ENCODE data around the gene MRPL14.
A peak's percentile ranks its signal among the peaks of the same experiment; 100 is the strongest.

The MRPL14 gene

GRCh38 chr6:44102527-44102926 lies 24.7 kb downstream of the MRPL14 start:
- DNase-seq = no peak
- Histone ChIP-seq H3K9ac (ENCODE audit: low read length) (no peak overlapping the region), H3K4me2 (ENCODE audit: low read depth, low read length) (no peak overlapping the region), H3K9me3 (replicated peaks; ENCODE audit: insufficient read depth, low read length) (no peaks in the 10 kb centered on the region), H4K20me1 (ENCODE audit: insufficient read depth, low read length) (no peaks in the 10 kb centered on the region), H3K4me3 (ENCODE audit: low read length) (no peak overlapping the region), H3F3A (ENCODE audit: insufficient read depth, low read length) (no peaks in the 10 kb centered on the region), H3K4me1 (ENCODE audit: low read length) (no peaks in the 10 kb centered on the region), H3K27ac (ENCODE audit: low read length) (no peak overlapping the region), H3K9me2 (replicated peaks; ENCODE audit: insufficient read depth, low read length) (no peaks in the 10 kb centered on the region), H3K27me3 (replicated peaks; ENCODE audit: insufficient read depth, low read length) (no peaks in the 10 kb centered on the region), H3K79me2 (ENCODE audit: low read length) (no peaks in the 10 kb centered on the region), H2AFZ (ENCODE audit: low read length) (no peak overlapping the region), H3K36me3 (replicated peaks; ENCODE audit: insufficient read depth, low read length) (no peaks in the 10 kb centered on the region)
- TF ChIP-seq, protein P1, sequence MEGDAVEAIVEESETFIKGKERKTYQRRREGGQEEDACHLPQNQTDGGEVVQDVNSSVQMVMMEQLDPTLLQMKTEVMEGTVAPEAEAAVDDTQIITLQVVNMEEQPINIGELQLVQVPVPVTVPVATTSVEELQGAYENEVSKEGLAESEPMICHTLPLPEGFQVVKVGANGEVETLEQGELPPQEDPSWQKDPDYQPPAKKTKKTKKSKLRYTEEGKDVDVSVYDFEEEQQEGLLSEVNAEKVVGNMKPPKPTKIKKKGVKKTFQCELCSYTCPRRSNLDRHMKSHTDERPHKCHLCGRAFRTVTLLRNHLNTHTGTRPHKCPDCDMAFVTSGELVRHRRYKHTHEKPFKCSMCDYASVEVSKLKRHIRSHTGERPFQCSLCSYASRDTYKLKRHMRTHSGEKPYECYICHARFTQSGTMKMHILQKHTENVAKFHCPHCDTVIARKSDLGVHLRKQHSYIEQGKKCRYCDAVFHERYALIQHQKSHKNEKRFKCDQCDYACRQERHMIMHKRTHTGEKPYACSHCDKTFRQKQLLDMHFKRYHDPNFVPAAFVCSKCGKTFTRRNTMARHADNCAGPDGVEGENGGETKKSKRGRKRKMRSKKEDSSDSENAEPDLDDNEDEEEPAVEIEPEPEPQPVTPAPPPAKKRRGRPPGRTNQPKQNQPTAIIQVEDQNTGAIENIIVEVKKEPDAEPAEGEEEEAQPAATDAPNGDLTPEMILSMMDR (IDR thresholded peaks at IDR 0.05; ENCODE audit: low read length) = no peak
- TF ChIP-seq EZH2 (optimal IDR thresholded peaks at IDR 0.05; ENCODE audit: low read depth, low read length) = no peak
- no peak for TF ChIP-seq EZH2phosphoT487 (IDR thresholded peaks at IDR 0.05; ENCODE audit: low read length)

DNA sequence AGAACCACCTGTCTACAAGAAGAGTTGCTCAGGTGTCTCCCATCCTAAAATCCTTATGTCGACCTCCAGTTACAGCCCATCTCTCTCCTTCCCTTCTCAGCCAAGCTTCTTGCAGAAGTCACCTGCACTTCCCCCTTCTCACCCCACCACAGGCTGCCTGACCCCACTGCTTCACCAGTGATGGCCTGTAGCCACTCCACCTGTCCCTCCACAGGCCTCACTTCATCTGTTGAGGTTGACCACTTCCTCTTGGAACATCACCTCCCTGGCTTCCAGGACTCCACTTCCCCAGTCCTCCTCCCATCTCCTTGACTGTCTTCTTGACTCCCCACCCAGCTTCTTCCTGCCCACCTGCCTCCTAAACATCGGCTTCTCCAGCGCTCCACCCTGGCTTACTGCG lies 25.4 kb downstream of the MRPL14 start:
- H3K4me1 ChIP-seq (ENCODE audit: low read length) = no peaks in the 10 kb centered on the region
- TF ChIP-seq, protein P1 (IDR thresholded peaks at IDR 0.05; ENCODE audit: low read length) = no peak
- TF ChIP-seq EZH2phosphoT487 (IDR thresholded peaks at IDR 0.05; ENCODE audit: low read length) (no peak), EZH2 (optimal IDR thresholded peaks at IDR 0.05; ENCODE audit: low read depth, low read length) (no peak)
- H3K36me3 ChIP-seq (replicated peaks; ENCODE audit: insufficient read depth, low read length) = no peaks in the 10 kb centered on the region

DNA sequence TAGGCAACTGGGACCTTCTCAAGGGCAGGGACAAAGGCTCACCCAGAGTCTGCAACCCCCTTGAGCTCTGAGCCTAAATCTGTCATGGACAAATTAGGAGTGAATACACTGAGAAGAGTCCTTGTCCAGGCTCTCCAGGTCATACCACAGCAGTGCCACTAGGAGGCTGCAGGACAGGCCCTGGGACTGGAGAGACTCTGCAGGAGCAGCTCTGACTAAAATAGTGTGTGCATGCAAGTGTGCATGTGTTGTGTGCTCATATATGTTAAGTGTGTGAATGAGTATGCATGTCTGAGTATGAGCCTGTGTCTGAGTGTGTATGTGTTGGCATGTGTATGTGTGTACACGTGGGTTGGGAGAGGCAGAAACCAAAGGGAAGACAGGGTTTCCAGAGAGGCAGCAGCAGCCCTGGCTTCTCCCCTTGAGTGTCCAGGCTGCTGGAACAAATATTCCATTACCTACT lies 27.1 kb downstream of the MRPL14 start:
- DNase-seq = peak; percentile 55
- Histone ChIP-seq H3K9ac (ENCODE audit: low read length) (no peak overlapping the region), H2AFZ (ENCODE audit: low read length) (no peak overlapping the region), H3K27ac (ENCODE audit: low read length) (no peak overlapping the region), H3K4me1 (ENCODE audit: low read length) (peaks cover 4% of the 10 kb centered on the region; the same call in 1 of the 2 replicates), H3K4me2 (ENCODE audit: low read depth, low read length) (no peak overlapping the region), H3F3A (ENCODE audit: insufficient read depth, low read length) (peaks cover 4% of the 10 kb centered on the region; the same call in 1 of the 2 replicates), H3K79me2 (ENCODE audit: low read length) (no peaks in the 10 kb centered on the region), H3K9me3 (replicated peaks; ENCODE audit: insufficient read depth, low read length) (no peaks in the 10 kb centered on the region), H3K27me3 (replicated peaks; ENCODE audit: insufficient read depth, low read length) (no peaks in the 10 kb centered on the region), H3K36me3 (replicated peaks; ENCODE audit: insufficient read depth, low read length) (no peaks in the 10 kb centered on the region), H3K4me3 (ENCODE audit: low read length) (no peak overlapping the region), H4K20me1 (ENCODE audit: insufficient read depth, low read length) (no peaks in the 10 kb centered on the region), H3K9me2 (replicated peaks; ENCODE audit: insufficient read depth, low read length) (no peaks in the 10 kb centered on the region)
- TF ChIP-seq, protein P1 (IDR thresholded peaks at IDR 0.05; ENCODE audit: low read length) = peak; percentile 72
- no peak for TF ChIP-seq EZH2phosphoT487 (IDR thresholded peaks at IDR 0.05; ENCODE audit: low read length)

More for the DNA sequence above, 25.4 kb downstream of the MRPL14 start:
- Histone ChIP-seq H3K9me3 (replicated peaks; ENCODE audit: insufficient read depth, low read length) (no peaks in the 10 kb centered on the region), H3K4me3 (ENCODE audit: low read length) (no peak overlapping the region), H4K20me1 (ENCODE audit: insufficient read depth, low read length) (no peaks in the 10 kb centered on the region), H3K27ac (ENCODE audit: low read length) (no peak overlapping the region), H3K9me2 (replicated peaks; ENCODE audit: insufficient read depth, low read length) (no peaks in the 10 kb centered on the region), H3K27me3 (replicated peaks; ENCODE audit: insufficient read depth, low read length) (no peaks in the 10 kb centered on the region), H2AFZ (ENCODE audit: low read length) (no peak overlapping the region), H3K4me2 (ENCODE audit: low read depth, low read length) (no peak overlapping the region), H3K9ac (ENCODE audit: low read length) (no peak overlapping the region), H3F3A (ENCODE audit: insufficient read depth, low read length) (peaks cover 4% of the 10 kb centered on the region; the same call in 1 of the 2 replicates), H3K79me2 (ENCODE audit: low read length) (no peaks in the 10 kb centered on the region)
- no peak for DNase-seq

Data from MM.1S (cell line).